GM19324 (cell line): Measurements from ENCODE around the gene PCNT.

ENCODE experiments used
- ATAC-seq: cut with Tn5 transposase; IDR thresholded peaks from one replicate; pipeline ENCODE4 v1.9.1; 2021; ENCODE audit warnings: mild to moderate bottlenecking, moderate library complexity; ENCODE audit not compliant: unreplicated experiment, low FRiP score

Gene PCNT

DNA sequence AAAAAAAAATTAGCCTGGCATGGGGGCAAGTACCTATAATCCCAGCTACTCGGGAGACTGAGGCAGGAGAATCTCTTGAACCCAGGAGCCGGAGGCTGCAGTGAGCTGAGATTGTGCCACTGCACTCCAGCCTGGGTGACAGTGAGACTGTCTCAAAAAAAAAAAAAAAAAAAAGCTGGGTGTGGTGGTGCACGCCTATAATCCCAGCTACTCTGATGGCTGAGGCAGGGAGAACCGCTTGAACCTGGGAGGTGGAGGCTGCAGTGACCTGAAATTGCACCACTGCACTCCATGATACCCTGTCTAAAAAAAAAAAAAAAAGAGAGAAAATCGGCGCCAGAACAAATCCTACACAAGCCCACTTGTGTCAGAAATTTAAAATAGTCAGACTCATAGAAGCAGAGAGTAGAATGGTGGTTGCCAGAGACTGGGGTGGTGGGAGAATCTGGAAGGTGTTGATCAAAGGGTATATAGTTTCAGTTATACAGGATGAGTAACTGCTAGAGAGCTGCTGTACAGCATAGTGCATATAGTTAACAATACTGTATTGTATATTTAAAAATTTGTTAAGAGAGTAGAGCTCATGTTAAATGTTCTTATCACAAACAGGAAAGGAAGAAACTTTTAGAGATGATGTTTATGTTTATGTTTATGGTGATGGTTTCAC lies 144.3 kb downstream of the PCNT start:
- no peak for ATAC-seq

DNA sequence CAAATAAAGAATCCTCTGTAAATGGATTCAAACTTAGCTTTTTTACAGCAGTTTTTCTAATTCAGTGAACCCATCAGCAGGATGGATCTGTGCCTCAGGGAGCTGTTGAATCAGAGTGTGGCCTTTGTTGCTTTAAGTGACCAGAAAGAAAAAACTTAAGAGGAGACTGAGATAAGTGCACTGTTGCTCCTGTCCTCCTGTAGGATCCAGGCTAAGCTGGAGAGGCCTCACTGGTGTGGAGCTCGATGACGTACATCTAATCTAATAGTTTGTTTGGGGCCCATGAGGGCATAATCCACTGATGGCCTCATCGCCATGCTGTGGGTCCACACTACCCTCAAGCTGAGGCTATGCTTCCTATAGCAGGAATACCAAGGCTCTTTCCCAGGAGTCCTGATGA lies 145.3 kb downstream of the PCNT start:
- ATAC-seq: no peak

DNA sequence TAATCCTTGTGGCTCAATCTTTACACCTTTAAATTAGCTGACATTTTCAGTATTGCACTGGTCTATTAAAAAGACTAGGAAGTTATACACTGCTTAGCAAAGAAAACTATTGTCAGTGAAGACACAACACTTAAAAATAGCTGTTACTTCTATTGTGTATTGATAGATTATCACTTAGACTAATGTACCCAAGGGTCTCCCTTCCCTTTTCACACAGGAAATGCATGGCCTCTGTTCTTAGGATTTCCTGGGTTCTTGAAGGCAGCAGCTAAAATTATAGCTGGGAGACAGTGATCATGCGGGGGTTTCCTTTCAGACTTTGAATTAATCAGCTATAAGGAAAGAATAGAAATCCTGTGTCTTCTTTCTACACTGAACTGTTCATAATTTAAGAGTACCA lies 147.6 kb downstream of the PCNT start:
- ATAC-seq: no peak

DNA sequence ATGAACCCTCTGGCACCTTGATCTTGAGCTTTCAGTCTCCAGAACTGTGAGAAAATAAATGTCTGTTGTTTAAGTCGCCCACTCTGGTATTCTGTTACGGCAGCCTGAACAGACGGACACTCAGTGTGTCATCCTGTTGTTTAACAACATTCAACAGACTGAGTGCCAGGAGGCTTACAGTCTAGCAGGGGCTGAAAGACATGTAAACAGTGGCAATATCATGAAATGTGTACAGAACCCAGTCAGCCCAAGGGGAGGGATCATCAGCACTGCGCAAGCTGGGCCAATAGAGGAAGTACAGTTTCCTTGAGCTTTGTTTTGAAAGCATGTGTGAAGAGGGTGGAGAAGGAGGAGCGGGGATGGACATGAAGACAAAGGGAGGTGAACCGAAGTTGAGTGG lies 148.3 kb downstream of the PCNT start:
- no peak for ATAC-seq

DNA sequence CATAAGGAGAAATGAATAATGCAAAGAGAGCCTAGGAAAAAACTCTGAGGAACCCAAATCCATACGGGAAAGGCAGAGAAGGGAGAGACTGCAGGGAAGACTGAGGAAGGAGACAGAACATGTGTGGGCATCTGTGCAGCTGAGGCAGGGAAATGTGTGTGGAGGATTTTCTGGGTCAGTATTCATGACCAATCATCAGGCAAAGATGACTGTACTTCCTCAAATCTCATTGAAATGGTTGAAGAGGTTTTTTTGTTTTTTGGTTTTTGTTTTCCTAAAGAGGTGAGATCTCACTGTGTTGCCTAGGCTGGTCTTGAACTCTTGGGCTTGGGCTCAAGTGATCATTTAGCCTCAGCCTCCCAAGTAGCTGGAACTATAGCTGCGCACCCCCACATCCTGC lies 150.4 kb downstream of the PCNT start:
- no peak for ATAC-seq

DNA sequence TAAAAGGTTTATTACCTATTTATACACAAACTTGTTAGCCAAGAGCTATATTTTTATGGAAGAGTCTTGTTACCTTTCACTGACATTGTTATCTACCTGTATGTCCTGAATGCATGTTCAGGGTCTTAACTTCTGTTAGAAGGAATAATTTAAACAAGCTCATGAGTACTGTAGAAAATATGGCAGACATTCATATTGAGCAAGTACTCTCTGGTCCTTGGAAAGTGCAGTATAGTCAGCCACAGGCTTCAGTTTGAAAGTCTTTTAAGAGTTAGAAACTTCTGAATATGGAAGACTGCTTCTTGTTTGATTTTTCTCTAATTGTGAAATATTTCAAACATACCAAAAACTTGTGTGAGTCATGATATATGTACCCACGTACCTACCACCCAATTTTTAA lies 151.3 kb downstream of the PCNT start:
- ATAC-seq: no peak

DNA sequence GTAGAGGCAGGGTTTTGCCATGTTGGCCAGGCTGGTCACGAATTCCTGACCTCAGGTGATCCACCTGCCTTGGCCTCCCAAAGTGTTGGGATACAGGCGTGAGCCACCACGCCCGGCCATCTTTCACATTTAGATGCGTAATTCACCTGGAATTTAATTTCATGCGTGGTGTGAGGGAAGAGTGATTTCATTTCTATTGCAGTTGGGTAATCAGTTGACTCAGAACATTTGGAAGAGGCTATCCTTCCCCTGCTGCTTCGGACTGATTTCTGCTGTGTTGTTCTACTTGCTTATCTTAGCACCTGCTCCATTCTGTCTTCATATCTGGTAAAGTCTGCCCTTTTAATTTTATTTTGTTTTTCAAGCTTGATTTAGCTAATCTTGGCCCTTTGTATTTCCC lies 153.8 kb downstream of the PCNT start:
- ATAC-seq: no peak

DNA sequence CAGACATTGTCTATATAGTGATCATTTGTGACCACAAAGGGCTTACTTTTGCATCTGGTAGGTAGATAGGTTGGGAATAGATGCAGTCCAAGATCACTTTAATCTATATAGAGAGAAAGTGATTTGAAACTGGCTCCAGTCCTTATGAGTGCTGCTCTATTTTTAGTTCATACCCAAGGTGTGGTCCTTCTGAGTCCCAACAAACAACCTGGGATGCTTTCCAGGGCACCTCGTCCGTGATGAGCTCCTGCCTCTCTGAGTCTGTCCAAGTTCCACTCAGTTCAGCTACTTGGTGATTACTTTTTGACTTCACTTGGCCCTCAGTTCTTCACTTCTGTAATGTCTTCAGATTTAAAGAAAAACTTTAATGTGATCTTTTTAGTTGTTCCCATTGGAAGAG lies 155.0 kb downstream of the PCNT start:
- no peak for ATAC-seq

DNA sequence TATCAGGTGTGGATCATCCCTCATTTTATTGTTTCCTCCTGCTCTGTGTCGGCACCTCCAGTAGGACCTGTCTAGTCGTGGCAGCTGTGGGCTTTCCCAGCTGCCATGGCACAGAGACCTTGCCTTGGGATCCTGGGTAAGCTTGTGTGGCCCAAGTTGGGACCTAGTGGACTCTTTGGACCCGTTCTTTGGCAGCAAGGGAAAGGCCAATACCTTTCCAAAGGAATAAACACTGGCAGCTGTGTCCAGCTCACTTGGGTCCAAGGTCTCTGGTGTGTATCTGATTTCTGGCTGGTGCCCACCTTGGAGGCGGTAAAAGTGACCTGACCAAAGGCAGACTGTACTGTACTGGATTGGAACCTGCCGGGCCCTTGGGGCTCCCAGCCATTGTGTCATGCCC lies 156.5 kb downstream of the PCNT start:
- ATAC-seq: no peak

DNA sequence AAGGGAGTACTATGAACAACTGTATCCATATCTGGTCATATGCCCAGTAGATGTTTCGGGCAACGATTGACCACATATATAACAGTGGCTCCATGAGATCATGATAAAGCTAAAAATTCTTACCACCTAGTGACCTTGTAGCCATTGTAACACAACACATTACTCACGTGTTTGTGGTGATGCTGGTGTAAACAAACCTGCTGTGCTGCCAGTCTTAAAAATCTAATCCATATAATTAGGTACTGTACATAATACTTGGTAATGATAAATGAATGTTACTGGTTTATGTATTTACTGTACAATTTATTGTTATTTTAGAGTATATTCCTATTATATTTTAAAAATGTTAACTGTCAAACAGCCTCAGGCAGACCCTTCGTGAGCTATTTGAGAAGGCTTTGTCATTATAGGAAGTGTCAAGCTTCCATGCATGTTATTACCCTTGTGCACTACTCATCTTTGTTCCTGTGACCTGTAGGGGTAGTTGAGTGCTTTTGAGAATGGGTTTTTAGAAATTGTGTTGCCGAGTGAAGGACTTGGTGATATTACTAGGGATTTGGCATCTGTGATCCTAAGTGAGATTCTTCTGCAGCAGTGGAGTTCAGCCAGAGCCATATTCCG lies 158.4 kb downstream of the PCNT start:
- ATAC-seq: no peak

DNA sequence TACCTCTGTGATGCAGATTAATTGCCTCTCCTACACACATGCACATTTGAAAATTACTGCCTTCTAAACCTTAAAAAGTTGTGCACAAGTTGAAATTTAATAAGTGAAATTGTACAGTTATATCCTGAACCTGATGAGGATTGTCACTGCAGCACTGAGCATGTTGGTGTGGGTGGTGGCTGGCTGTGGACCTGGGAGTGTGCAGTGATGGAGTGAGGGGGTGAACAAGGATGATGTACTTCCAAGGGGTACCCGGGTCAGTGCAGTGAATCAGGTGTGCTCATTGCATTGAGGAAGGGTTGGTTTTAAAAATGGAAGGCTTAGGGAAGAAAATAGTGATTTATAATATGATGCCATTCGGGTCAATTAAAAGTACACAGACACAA lies 158.9 kb downstream of the PCNT start:
- no peak for ATAC-seq

DNA sequence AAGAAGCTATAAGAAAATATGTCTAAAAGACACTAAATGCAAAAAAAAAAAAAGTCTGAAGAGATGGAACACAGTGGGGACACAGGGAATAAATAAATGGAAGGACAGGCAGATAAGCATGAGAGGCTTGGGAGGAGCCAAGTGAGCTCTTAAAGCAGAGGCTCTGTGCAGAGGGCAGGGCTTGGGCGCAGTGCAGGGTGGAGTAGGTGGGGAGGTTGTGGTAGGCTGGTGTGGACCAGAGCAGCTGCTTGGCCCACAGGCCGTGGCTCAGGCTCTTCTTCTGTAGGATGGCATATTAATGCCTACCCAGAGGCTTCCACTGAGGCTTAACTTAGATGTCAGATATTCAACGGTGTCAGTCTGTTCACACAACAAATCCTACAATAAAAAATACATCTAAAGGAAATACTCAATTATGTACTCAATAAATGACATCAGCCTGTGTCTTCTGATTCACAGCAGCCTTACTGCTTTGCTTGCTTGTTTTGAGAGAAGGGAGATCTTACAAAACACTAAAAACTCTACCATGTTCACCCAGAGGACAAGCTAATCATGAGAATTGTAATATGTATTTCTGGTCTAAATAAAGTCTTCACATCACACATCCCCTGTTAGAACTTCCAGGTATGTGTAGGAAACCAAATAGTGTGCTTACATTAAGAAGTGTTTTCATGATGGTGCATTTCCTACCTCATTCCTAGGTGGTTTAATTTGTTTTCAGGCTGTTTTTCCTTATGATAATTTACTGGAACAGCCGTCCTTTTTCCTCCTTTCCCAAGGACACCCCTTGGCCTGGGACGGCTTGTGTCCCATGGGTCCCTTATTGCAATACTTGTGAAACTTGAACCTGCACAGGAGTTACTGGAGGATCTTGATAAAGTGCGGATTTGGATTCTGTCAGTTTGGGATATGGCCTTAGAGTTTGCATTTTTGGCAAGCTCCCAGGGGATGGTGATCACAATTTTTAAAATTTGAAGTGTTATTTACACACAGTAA lies 159.6 kb downstream of the PCNT start:
- ATAC-seq: no peak

DNA sequence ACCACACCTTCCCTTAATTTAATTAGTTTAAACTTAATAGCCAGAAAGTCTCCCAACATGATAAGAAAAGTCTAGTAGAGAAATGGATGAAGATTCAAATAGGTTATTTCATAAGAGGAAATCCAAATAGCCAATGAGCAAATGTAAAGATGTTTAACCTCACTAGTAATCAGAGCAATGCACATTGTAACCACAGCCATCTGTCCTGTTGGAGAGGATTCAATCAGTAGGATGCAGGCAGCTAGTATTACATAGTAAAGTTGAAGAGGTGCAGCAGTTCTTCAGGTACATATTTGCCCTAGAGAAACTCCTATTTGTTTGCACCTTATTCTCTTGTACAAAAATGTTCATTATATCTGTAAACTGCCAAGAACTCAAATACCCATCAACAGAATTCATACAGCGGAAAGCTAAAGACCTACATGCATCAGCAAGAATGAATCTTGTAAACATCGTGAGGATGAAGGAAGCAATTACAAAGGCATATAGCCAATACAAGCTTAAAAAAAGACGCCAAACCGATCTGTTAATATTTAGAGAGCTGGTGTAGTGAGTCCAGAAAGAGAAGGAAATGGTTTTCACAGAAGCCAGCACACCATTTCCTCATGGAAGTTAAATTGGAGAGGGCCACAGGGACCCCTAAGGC lies 162.6 kb downstream of the PCNT start:
- no peak for ATAC-seq

DNA sequence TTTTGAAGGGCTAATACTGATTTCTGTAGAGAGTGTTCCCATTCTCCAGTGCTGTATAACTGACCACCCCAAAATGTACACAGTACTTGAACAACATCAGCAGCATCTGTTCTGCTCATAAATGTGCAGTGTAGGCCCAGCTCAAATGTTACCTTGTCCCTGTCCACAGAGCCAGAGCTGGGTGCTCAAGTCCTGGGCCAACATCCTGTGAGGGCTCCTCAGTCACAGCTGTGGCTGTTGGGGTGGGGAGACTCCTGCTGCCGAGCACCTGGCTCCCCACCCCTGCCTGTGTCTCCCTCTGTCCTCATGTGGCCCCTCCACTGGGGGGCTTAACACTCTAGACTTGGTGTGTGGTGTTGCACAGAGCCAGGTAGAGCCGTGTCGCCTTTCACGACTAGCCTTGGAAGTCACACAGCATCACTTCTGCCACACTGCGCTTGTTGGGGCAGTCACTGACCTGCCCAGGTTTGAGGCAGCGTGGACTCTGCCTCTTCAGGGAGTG lies 165.3 kb downstream of the PCNT start:
- ATAC-seq: no peak

DNA sequence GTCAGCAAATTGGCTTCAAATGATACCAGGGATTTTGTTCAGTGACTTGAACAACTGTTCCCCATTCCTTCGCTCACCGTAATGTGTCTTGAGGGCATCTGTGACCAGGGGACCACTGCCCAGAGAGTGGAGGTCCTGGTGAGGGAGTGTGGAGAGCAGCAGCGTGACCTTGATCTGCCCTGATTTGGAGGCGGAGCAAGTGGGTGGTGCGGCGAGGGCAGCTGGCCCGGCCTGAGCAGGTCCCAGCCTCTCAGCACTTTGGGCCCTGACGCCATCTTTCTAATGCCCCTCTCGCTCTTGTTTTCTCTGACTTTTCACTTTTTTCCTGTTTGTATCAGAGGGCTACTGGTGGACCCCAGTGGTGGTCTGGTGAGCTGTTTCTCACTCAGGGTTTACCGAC lies 165.8 kb downstream of the PCNT start:
- ATAC-seq: no peak

DNA sequence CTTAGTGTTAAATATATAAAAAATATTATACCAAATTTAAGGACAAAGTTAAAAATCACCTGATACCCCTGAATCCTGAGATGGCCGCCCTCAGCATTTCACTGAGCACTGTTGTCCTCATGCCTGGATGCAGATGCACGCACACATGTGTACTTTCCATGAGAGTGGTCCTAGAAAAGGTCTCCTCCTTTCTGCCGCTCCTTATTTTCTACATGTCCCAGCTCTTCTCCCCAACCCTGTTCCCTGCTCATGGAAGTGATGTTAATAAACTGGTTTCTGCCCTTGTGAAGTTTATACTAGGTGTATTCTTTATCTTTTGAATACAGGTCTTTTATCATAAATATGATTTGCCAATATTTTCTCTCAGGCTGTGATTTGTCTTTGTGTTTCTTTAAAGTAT lies 167.6 kb downstream of the PCNT start:
- no peak for ATAC-seq

DNA sequence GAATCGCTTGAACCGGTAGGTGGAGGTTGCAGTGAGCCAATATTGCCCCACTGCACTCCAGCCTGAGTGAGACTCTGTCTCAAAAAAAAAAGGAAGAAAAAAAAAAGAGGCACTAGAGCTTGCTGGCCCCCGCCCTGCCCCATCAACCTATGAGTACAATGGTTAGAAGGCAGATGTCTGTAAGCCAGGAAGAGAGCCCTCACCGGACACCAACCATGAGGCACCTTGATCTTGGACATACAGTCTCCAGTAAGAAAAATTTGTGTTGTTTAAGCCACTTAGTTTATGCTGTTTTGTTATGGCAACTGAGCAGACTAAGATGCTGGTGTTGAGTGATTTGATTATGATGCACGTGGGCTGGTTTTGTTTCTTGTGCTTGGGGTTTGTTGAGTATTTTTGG lies 168.9 kb downstream of the PCNT start:
- ATAC-seq: no peak

DNA sequence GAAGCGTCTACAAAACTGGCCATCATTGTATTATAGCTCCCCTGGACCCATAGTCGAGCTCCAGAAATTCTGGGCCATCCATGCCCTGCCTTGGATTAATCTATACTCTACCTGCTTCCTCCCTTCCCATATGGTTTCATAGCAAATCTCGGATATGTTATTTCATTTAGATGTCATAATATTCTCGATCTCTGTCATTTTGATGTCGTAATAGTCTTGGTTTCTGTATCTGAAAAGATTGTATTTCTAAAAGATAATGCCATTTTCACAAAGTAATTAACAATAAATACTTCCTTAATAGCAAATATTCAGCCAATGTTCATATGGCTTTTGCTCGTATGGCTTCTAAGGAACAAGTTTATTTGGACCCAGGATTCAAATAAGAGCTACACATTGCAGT lies 169.9 kb downstream of the PCNT start:
- ATAC-seq: no peak
